Kidney capillary endothelial cell (primary cell): ENCODE results near the gene BOC.

Experiments used
- DNase-seq: peaks from one replicate; pipeline ENCODE4 v3.0.0-alpha.2; 2018; ENCODE audit warnings: low spot score

The BOC gene

GRCh38 chr3:113186566-113186965 lies 24.8 kb upstream of the BOC start:
- no peak for DNase-seq

DNA sequence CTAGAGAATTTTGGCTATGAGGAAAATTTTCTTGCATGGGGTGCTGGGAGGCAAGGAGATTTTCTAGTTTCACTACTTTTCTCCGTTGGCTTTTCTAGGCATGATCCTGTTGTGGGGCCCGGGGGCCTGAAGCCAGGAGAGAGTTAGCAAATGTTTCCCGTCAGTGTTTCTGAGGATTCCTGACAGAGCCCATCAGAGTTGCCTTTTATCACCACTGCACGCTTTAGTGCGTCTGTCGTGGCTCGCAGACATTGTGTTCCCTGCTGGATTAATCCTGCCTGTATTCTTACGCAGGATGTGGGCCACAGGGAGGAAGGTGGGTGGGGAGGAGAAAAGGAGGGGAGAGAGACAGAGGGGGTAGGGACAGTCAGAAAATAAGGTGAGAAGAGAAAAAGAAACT lies 18.1 kb upstream of the BOC start:
- DNase-seq = no peak

- no peak for DNase-seq
Measured at GRCh38 chr3:113193719-113194118, 17.6 kb upstream of the BOC start.

DNA sequence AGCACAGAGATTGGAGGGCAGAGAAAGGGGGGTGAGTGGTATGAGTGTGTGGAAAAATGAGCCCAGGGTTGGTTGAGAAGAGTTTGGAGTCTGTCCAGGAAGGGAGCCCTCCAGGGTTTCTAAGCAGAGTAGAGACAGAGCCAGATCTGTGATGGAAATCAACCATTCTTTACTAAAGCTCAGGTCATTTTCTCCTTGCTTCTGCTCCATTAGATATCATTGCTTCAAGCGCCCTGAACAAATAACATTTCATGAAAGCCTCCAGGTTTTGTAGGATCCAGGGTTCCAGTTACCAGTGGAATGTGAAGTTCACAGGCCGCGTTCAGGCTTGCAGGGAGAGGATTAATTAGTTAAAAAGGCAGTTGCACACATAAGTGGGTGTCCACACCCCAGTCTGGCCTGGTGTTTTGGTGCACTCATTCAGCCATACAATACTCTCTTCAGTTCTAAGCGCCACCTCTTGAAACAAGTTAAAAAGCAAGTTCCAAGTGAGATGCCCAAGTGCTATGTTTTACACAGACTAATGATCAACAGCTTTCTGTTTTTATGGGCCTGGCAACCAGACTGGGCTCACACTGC lies 16.4 kb upstream of the BOC start:
- DNase-seq = no peak

DNA sequence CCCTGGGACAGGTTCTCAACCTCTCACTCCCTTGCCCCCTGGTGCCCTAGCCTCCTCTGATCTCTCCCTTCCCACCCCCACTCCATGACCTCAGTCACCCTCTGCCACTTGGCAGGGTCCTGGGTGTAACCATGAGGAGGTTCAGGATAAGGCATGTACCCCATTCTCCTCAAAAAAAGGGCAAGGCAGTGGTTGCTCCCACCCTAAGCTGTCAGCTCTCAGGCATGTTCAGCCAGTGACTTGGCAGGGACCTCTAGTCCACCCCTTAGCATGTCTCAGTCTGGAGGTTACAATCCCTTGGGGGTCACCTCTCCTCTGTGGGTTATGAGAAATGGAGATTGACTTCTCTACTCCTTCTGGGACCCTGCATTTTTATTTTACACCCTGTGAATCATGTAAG lies 11.0 kb upstream of the BOC start:
- DNase-seq = no peak

- no peak for DNase-seq
Measured at GRCh38 chr3:113200946-113201345, 10.4 kb upstream of the BOC start.

DNA sequence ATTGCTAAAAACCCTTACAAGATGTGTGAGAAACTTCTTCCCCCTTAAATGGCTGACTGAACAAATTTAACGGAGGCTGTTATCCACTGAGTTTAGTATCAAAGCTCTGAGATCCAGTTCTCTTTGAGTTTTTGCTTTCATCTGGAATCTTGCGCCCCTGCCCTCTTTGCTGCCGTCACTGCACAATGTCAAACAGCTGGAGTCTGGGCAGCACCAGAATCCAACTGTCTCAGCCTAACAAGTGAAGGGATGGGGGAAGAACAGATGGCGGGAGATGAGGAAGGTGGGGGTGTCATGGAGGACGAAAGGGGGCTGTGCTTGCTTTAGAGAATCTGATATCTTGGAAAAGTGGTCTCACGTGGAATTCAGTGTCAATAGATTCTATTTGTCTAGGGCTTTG lies 7.0 kb upstream of the BOC start:
- no peak for DNase-seq

DNA sequence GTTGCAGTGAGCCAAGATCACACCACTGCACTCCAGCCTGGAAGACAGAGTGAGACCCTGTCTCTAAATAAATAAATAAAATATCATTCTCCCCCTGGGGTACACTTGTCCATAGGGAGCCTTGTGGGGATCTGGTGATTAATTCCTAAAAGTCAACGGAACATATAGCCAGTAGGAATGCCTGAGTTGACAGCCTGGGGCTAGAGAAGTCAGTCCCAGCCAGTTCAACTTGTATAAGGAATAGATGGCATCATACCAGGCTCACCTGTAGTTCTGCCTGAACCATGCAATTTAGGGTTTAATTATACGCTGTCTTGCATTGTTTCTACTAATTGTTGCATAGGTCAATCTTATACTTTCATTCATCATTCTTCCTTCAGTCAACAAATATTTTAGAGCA lies 5.9 kb upstream of the BOC start:
- no peak for DNase-seq

- no peak for DNase-seq
Measured at GRCh38 chr3:113210604-113211329, 590 bp upstream of the BOC start.

- DNase-seq = no peak
Measured at GRCh38 chr3:113212150-113212843, 940 bp downstream of the BOC start.

- no peak for DNase-seq
Measured at GRCh38 chr3:113212844-113213375, 1.6 kb downstream of the BOC start.

DNA sequence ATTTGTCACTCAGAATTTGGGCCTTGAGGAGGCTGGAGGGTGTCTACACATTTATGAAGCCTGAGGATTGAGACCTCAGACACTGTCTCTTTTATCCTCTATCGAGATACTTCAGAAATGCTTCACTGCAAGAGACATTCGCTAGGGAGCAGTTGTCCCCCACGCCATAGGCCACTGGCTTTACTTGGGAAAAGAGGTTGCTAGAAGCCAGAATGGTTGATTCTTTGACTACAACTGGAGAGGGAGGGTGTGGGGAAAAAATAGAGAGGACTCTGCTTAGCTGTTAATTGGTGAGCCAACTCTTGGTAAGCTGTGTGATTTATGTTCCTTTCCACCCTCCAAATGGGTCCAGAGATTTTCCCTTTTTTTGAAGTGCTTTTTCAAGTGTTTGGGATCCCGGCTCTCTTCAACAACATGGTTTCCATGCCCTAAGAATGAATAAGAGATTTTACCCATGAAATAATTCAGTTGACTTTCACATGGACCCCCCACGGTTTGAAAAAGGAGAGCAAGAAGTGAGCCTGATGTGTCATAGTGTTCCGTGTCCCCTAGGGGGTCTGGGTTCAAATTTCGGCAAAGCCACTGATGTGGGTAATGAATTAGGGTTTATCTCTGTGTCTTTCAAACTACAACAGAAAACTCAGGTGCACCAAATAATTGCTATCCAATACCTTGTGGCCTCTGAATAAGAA lies 2.7 kb downstream of the BOC start:
- no peak for DNase-seq

DNA sequence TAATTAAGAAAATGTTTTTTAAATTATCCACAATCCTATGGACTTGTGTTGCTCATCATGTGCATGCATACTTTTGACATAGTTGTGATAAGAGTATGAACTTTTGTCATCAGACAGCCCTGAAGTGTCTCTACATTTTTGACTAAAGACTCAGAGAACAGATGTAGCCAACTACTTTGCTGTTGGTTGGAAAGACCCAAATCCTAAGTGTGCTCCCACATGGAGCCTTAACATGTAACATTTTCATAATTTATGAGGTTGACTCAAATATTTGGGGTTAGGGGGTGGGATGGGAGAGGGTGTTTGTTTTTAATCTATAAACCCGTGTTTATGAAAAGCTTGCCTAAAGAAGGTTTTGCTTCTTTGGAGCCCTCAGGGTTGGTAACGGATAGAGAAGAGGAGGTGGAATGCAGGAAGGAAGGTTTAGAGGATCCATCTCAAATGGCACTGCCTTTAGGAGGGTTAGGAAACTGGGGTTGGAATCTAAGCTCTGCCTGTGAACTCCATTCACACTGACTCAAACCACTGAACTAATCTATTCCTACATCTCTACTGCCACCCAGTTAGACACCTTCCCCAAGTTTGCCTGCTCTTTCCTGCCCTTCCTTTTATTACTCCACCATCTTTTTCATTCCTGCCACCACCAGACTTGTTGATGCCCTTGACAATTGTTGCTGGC lies 3.7 kb downstream of the BOC start:
- DNase-seq = no peak

- DNase-seq = no peak
Measured at GRCh38 chr3:113216393-113216792, 5.0 kb downstream of the BOC start.

GRCh38 chr3:113218011-113218680 lies 6.8 kb downstream of the BOC start:
- no peak for DNase-seq

DNA sequence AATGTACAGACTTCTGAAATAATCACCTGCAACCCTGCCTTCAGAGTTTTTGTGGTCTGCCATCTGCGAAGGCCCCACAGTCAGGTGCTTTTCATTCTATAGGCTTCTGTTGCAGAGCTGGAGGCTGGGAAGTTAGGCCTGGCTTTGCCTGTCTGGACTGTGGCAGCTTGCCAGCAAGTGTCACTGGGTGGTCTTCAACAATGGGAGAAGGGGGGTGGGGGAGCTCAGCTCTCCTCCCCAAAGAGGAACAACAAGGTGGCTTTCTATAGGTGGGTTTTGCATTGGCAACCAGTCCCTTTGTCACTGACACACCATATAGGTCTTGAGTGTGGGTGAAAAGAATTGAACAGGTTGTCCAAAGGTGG lies 7.3 kb downstream of the BOC start:
- no peak for DNase-seq

- no peak for DNase-seq
Measured at GRCh38 chr3:113219605-113220300, 8.4 kb downstream of the BOC start.

- DNase-seq = no peak
Measured at GRCh38 chr3:113220721-113221120, 9.4 kb downstream of the BOC start.

DNA sequence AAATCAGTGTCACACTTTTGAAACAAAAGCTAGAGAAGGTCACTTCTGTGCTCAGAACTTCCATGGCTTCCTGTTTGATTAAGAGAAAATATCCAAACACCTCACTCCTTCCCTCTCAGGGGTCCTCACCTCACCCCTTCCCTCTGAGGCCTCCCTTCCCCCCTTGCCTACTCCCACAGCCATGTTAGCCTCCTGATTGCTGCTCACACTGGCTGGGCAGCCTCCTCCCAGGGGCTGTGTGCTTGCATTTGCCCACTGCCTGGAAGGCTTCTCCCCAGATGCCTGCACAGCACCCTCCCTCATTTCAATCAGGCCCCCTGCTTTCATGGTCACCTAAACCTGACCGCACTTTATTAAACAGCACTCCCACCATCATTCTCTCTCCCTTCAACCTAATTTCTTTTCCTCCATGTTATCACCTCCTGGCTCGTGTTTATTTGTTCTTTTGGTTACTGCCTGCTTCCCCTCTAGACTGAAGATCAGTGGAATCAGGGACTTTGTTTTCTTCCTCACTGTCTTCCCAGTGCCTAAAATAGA lies 10.4 kb downstream of the BOC start:
- no peak for DNase-seq

GRCh38 chr3:113222451-113223086 lies 11.2 kb downstream of the BOC start:
- no peak for DNase-seq
